HG02970 (cell line): ENCODE measurements around the gene TENM3.
"Not testable (repeated sequence)": the region's sequence is repeated elsewhere in the genome, so short reads cannot be mapped to it uniquely, and the experiment has no call there.

Experiments used
- ATAC-seq: cut with Tn5 transposase; IDR thresholded peaks from one replicate; pipeline ENCODE4 v1.9.1; 2021; ENCODE audit warnings: mild to moderate bottlenecking, moderate library complexity, moderate number of reproducible peaks; ENCODE audit not compliant: unreplicated experiment, low FRiP score

TENM3 gene

DNA sequence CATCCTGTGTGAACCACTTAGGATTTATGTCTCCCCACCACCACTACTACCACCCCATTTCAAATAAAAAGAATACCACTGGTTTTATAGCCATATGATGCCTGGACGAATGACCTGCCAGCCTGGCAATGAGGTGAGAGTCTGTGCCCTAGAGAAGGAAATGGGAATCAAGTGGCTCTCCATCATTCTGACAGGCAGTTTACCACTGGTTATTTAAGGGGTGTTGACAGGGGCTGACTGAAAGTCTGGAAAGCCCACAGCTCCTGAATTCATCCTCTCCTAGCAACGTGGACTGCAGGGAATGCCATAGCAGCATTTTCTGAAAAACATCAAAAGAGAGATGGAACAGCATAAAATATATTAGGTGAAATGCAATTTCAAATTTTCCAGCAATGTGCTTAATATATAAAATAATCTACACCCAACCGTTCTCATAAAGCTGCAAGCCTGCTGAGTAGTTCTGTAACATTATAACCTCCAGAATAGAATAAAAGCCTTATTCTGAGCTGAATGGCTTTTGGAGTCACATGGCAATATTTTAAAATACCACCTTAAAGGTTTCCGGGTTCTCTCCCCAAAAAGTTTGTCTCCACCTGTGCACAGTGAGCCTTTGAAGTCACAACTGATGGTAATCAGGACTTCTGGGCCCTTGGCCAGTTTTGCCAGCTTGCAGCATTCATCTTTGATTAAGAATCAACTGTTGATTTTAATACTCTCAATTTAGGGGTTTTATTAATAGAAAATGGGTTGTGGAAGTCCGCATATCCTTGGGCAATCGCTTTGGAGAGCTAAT, 552.4 kb downstream of the TENM3 start:
- no peak for ATAC-seq

- ATAC-seq: no peak
Observed at GRCh38 chr4:182799515-182800215, 556.5 kb downstream of the TENM3 start.

- ATAC-seq: no peak
Observed at GRCh38 chr4:182800216-182800515, 557.0 kb downstream of the TENM3 start.

DNA sequence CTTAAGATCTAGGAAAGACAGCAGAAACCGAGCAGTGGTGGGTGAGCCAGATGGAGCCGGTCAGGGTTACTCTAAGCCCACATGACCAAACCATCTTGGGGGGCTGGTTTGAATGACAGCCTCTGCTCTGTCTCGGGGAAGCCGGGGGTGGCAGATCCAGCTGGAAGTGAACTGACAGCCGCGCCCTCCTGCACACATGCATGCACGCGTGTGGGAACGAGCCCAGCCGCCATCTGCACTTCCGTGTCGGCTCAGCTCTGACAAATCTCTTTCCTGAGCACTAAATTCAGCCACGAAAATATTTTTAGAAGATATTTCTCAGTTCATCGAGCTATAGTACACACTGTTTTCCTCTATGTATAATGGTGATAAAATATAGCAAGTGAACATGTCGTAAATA, 558.4 kb downstream of the TENM3 start:
- ATAC-seq: no peak

DNA sequence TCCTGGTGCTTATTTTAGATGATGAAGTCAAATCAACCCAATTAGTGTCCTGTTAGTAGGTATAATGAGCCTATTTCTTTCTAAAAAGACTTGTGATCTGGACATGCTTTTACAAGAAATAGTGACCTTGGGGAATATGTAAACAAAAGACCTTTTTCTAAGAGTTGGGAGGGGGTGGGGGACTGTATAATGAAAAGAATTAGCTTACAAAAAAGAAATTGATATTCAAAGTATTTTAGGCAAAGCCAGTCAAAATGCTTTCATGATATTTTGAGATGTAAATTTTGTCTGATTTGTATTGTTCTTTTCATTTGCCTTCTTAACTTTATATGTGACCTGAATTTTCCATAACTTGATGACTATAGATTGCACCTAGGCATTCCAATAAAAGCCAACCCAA, 559.4 kb downstream of the TENM3 start:
- ATAC-seq: no peak

DNA sequence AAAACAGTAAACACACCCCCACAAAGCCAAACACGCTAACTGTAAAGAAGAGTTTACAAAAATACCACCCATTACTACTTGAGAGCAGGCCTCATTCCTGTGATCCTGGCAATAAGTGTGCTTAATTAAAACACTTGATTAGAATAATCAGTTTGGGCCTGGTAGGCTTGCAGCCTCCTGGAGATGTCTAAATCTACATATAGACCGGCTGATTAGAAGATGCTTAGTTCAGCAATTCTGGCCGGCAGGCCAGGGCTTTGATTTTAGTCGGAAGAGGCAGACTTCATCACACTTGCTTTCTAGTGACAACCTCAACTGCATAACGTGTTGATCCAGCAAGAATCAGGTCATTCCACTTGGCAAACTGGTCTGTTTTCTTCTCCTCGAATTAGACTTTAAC, 560.0 kb downstream of the TENM3 start:
- ATAC-seq: no peak

- no peak for ATAC-seq
Observed at GRCh38 chr4:182804131-182804530, 560.9 kb downstream of the TENM3 start.

GRCh38 chr4:182805321-182805720, 562.1 kb downstream of the TENM3 start:
- no peak for ATAC-seq

- no peak for ATAC-seq
Observed at GRCh38 chr4:182805750-182806149, 562.5 kb downstream of the TENM3 start.

DNA sequence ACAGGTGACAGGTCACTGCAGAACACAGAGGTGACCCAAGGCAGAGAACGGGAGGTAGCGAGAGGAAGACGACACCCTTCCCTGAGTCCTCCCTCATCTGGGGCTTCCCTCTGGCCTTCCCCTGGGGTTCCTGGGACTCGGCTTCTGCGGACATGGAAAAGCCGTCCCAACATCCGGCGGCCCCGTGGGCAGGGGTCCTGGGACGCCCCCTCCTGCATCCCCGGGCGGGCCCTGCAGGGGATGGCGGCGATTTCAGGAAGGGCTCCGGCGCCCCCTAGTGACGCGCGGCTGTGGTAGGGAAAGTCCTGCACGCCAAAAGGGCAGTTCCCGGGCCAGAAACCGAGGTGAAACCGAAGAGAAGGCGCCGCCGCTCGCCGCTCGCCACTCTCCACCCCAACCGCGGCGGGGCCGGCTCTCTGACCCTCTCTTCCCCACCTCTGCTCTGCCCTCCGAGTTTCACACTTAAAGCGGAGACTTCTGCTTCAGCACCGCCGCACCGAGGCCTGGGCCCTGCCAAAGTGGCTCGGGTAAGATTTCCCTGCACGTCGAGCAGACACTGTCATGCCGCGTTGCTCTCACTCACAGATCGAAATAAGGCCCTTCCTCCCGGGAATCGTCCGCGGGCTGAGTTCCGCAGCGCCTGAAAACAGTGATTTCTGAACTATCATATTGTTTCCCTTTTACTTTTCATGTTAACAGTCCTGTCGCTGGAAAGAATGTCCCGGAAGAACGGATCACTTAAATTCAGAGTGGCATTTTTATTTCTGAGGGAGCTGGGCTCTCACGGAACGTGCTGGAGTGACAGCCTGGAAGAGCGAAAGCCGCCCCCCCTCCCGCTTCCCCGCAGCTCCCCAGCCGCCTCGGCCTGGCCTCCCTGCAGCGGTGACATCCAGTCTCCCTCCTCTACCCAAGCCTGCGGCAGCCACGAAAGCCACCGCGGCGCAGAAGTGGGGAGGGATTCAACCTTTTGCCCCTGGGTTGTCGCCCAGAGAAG, 563.4 kb downstream of the TENM3 start:
- ATAC-seq: peak; percentile 75

GRCh38 chr4:182807346-182807745, 564.1 kb downstream of the TENM3 start:
- no peak for ATAC-seq

- ATAC-seq: no peak
Observed at GRCh38 chr4:182807767-182808548, 564.8 kb downstream of the TENM3 start.

- peak; percentile 75 for ATAC-seq
Observed at GRCh38 chr4:182808673-182809416, 565.6 kb downstream of the TENM3 start.

DNA sequence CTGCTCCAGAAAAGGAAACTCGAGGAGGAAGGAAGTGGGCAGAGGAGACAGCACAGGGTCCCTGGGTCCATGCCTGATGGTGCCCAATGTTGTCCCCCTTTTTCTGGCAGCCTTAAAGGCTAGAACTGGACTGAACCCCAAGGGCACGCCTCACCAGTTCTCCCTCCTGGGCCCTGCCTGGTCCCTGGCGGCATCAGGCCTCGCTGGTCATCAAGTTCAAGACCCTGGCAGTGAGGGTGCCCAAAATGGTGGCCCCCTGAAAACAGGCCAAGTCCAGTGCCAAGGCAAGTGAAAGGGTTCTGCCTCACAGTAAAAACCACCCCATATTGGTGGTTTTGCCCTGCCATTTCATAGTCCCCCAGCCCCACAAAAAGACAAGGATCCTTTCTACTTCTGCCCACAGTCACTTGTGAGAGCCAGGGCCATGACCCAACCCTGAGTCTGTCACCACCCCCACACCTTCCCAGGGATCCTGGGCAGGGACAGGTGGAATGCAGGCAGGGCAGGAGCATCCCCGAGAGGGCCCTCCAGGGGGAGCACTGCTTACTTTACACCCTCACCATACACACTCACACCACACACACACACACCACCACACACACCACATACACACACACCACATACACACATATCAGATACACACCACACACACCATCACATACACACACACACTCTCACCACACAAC, 566.4 kb downstream of the TENM3 start:
- ATAC-seq: peak; percentile 17

DNA sequence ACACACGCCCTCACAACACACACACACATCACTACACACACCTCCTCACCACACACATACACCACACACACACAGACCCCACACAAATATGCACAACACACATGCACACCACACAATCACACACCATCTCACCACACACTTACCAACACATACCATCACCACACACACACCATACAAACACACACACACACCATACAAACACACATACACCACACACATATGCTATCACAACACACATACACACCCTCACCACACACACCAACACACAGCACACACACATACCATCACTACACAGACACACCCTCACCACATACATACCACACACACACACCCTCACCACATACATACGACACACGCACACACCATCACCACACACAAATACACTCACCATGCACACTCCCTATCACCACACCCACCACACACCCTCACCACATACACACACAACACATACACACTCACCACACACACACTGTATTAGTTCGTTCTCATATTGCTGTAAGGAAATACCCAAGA, 567.0 kb downstream of the TENM3 start:
- ATAC-seq: no peak

DNA sequence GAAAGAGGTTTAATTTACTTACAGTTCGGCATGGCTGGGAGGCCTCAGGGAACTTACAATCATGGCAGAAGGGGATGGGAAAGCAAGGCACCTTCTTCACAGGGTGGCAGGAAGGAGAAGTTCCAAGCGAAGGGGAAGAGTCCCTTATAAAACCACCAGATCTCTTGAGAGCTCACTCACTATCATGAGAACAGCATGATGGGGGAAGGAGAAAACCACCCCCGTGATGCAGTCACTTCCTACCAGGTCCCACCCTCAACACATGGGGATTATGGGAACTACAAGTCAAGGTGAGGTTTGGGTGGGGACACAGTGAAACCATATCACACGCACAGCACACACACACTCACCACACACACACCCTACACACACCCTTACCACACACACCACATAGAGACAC, 569.7 kb downstream of the TENM3 start:
- ATAC-seq: no peak

GRCh38 chr4:182814065-182814464, 570.9 kb downstream of the TENM3 start:
- not testable (repeated sequence) for ATAC-seq

- no peak for ATAC-seq
Observed at GRCh38 chr4:182818926-182819730, 575.9 kb downstream of the TENM3 start.
